ENCODE results near the gene PTPRN2.

The PTPRN2 gene

GRCh38 chr7:157974678-157975230, 612.9 kb downstream of the PTPRN2 start:
- DNase-seq (ENCODE audit: low read depth) = no peak

GRCh38 chr7:157973971-157974677, 613.5 kb downstream of the PTPRN2 start:
- no peak for DNase-seq (ENCODE audit: low read depth)

- no peak for DNase-seq (ENCODE audit: low read depth)
Measured at GRCh38 chr7:157972914-157973313, 614.7 kb downstream of the PTPRN2 start.

- no peak for DNase-seq (ENCODE audit: low read depth)
Measured at GRCh38 chr7:157971501-157971900, 616.1 kb downstream of the PTPRN2 start.

- DNase-seq (ENCODE audit: low read depth) = no peak
Measured at GRCh38 chr7:157970744-157971143, 616.9 kb downstream of the PTPRN2 start.

- no peak for DNase-seq (ENCODE audit: low read depth)
Measured at GRCh38 chr7:157969995-157970394, 617.6 kb downstream of the PTPRN2 start.

GRCh38 chr7:157966490-157966889, 621.1 kb downstream of the PTPRN2 start:
- DNase-seq (ENCODE audit: low read depth) = no peak

GRCh38 chr7:157964521-157964920, 623.1 kb downstream of the PTPRN2 start:
- DNase-seq (ENCODE audit: low read depth) = no peak

- DNase-seq (ENCODE audit: low read depth) = no peak
Measured at GRCh38 chr7:157964016-157964415, 623.6 kb downstream of the PTPRN2 start.

GRCh38 chr7:157963526-157963925, 624.1 kb downstream of the PTPRN2 start:
- DNase-seq (ENCODE audit: low read depth) = no peak

GRCh38 chr7:157962458-157963306, 624.9 kb downstream of the PTPRN2 start:
- DNase-seq (ENCODE audit: low read depth) = no peak

- no peak for DNase-seq (ENCODE audit: low read depth)
Measured at GRCh38 chr7:157961731-157962457, 625.7 kb downstream of the PTPRN2 start.

GRCh38 chr7:157955348-157955999, 632.1 kb downstream of the PTPRN2 start:
- DNase-seq (ENCODE audit: low read depth) = no peak

- DNase-seq (ENCODE audit: low read depth) = no peak
Measured at GRCh38 chr7:157954901-157955300, 632.7 kb downstream of the PTPRN2 start.

GRCh38 chr7:157952841-157953645, 634.6 kb downstream of the PTPRN2 start:
- no peak for DNase-seq (ENCODE audit: low read depth)

- DNase-seq (ENCODE audit: low read depth) = no peak
Measured at GRCh38 chr7:157952050-157952667, 635.5 kb downstream of the PTPRN2 start.

GRCh38 chr7:157951300-157952049, 636.1 kb downstream of the PTPRN2 start:
- DNase-seq (ENCODE audit: low read depth) = no peak

GRCh38 chr7:157949711-157950110, 637.9 kb downstream of the PTPRN2 start:
- DNase-seq (ENCODE audit: low read depth) = peak; percentile 29

- no peak for DNase-seq (ENCODE audit: low read depth)
Measured at GRCh38 chr7:157947504-157947903, 640.1 kb downstream of the PTPRN2 start.
